ENCODE measurements around the gene ABCB10.

Gene ABCB10

DNA sequence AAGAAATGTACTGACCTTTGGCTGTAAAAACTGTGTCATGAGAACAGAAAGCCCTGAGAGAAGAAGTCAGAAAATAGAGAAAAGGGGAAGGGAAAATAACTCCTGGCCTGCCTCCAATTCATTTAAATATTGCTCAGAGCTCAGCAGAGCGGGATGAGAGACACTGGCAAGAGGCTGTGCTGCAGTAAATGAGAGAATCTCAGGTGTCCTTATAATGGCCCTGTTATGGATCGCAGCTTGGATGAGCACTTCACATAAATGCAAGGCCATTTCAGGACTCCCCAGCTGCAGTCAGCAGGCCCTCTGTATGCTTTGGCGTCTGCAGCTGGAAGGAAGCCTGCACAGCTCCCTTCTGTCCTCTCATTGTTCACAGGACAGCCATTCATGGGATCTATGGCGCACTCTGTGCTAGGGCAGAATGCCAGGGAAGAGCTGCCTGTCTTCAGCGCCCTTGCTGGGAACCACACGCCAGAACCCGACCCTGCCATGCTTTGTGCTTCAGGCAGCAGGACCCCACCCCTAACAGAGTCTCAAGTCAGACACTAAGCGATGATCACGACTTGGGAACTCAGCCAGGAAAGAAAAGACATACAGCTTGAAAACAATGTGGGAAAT is 20.7 kb upstream of the ABCB10 start:
- Histone ChIP-seq H3K27ac (ENCODE audit: low read depth, low read length) (no peak overlapping the region), H3K36me3 (ENCODE audit: low read length) (no peaks in the 10 kb centered on the region), H2AFZ (ENCODE audit: low read depth, low read length, severe bottlenecking) (no peak overlapping the region), H3K27me3 (ENCODE audit: low read length) (no peaks in the 10 kb centered on the region), H3K9me3 (ENCODE audit: insufficient read depth, low read length) (no peaks in the 10 kb centered on the region), H3K4me2 (ENCODE audit: low read depth, low read length, poor library complexity, severe bottlenecking) (peak overlapping the region; percentile 27), H3K9ac (ENCODE audit: low read length) (no peak overlapping the region), H3K9me2 (replicated peaks; ENCODE audit: insufficient read depth, low read length) (no peaks in the 10 kb centered on the region), H4K20me1 (ENCODE audit: low read depth, low read length) (no peaks in the 10 kb centered on the region), H3K4me3 (ENCODE audit: insufficient read depth, low read length, poor library complexity, severe bottlenecking) (no peak overlapping the region), H3K79me2 (ENCODE audit: insufficient read depth, low read length) (no peaks in the 10 kb centered on the region), H3F3A (ENCODE audit: insufficient read depth) (no peaks in the 10 kb centered on the region)
- TF ChIP-seq, protein P1, sequence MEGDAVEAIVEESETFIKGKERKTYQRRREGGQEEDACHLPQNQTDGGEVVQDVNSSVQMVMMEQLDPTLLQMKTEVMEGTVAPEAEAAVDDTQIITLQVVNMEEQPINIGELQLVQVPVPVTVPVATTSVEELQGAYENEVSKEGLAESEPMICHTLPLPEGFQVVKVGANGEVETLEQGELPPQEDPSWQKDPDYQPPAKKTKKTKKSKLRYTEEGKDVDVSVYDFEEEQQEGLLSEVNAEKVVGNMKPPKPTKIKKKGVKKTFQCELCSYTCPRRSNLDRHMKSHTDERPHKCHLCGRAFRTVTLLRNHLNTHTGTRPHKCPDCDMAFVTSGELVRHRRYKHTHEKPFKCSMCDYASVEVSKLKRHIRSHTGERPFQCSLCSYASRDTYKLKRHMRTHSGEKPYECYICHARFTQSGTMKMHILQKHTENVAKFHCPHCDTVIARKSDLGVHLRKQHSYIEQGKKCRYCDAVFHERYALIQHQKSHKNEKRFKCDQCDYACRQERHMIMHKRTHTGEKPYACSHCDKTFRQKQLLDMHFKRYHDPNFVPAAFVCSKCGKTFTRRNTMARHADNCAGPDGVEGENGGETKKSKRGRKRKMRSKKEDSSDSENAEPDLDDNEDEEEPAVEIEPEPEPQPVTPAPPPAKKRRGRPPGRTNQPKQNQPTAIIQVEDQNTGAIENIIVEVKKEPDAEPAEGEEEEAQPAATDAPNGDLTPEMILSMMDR (IDR thresholded peaks at IDR 0.05; ENCODE audit: insufficient read depth, low read length, poor library complexity, severe bottlenecking), result no peak
- no peak for TF ChIP-seq EZH2phosphoT487 (conservative IDR thresholded peaks at IDR 0.05; ENCODE audit: low read length)

DNA sequence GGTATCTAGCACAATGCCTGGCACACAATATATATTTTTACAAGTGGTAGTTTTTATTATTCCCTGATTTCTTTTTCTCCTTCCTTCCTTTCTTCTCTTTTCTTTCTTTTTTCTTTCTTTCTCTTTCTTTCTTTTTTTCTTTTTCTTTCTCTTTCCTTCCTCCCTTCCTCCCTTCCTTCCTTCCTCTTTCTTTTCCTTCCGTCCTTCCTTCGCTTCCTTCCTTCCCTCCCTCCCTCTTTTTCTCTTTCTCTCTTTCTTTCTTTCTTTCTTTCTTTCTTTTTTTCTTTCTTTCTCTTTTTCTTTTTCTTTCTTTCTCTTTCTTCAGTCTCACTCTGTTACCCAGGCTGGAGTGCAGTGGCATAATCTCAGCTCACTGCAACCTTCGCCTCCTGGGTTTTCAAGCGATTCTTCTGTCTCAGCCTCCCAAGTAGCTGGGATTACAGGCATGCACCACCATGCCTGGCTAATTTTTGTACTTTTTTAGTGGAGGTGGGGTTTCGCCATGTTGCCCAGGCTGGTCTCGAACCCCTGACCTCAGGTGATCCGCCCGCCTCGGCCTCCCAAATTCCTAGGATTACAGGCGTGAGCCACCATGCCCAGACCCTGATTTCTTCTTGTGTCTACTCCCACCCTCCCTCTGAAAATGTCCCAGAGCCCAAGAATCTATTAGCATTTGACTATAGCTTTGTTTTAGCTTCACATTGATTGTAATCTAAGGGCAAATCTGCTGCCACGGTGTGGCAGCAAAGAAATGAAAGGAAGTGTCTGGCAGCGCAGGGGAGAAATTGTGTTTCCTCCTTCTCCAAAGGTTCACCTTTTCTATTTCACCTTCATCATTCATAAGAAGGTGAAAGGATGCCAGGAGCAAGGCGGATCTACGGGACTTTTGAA is 19.9 kb upstream of the ABCB10 start:
- Histone ChIP-seq H3K27me3 (ENCODE audit: low read length) (no peaks in the 10 kb centered on the region), H2AFZ (ENCODE audit: low read depth, low read length, severe bottlenecking) (no peak overlapping the region), H3K36me3 (ENCODE audit: low read length) (no peaks in the 10 kb centered on the region), H3K9me2 (replicated peaks; ENCODE audit: insufficient read depth, low read length) (no peaks in the 10 kb centered on the region), H4K20me1 (ENCODE audit: low read depth, low read length) (no peaks in the 10 kb centered on the region), H3F3A (ENCODE audit: insufficient read depth) (no peaks in the 10 kb centered on the region), H3K9me3 (ENCODE audit: insufficient read depth, low read length) (no peaks in the 10 kb centered on the region), H3K4me2 (ENCODE audit: low read depth, low read length, poor library complexity, severe bottlenecking) (peak overlapping the region; percentile 27), H3K79me2 (ENCODE audit: insufficient read depth, low read length) (no peaks in the 10 kb centered on the region), H3K4me3 (ENCODE audit: insufficient read depth, low read length, poor library complexity, severe bottlenecking) (no peak overlapping the region), H3K9ac (ENCODE audit: low read length) (no peak overlapping the region), H3K27ac (ENCODE audit: low read depth, low read length) (no peak overlapping the region)
- no peak for TF ChIP-seq EZH2phosphoT487 (conservative IDR thresholded peaks at IDR 0.05; ENCODE audit: low read length)
- TF ChIP-seq, protein P1 (IDR thresholded peaks at IDR 0.05; ENCODE audit: insufficient read depth, low read length, poor library complexity, severe bottlenecking), result no peak

DNA sequence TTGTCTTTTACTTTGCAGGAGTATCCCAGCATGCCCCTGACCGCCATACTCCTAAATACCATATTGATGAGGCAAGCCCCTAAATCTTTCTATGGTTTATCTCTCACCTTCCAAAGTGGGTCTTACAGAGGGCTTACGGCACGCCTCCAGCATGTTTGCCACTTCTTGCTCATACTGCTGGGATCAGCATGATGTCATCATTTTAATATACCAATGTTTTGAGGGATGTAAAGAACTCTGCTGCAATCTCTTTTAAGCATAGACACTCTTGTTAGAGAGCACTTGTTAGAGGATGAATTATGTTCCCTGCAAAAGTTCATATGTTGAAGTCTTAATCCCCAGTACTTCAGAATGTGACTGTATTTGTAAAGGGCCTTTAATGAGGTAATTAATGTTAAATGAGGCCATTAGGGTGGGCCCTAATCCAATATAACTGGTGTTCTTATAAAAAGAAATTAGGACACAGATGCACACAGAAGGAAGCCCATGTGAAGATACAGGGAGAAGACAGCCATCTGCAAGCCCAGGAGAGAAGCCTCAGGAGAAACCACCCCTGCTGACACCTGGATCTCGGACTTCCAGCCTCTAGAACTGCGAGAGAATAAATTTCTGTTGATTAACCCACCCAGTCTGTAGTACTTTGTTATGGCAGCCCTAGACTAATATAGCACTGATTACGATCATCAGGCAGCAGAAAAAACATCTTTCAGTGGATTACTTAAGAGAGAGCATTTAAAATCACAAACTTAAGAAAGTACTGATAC is 16.4 kb upstream of the ABCB10 start:
- Histone ChIP-seq H4K20me1 (ENCODE audit: low read depth, low read length) (no peaks in the 10 kb centered on the region), H3K9ac (ENCODE audit: low read length) (no peak overlapping the region), H3K79me2 (ENCODE audit: insufficient read depth, low read length) (no peaks in the 10 kb centered on the region), H3F3A (ENCODE audit: insufficient read depth) (no peaks in the 10 kb centered on the region), H3K9me3 (ENCODE audit: insufficient read depth, low read length) (no peaks in the 10 kb centered on the region), H3K36me3 (ENCODE audit: low read length) (no peaks in the 10 kb centered on the region), H2AFZ (ENCODE audit: low read depth, low read length, severe bottlenecking) (no peak overlapping the region), H3K27ac (ENCODE audit: low read depth, low read length) (no peak overlapping the region), H3K27me3 (ENCODE audit: low read length) (no peaks in the 10 kb centered on the region), H3K9me2 (replicated peaks; ENCODE audit: insufficient read depth, low read length) (no peaks in the 10 kb centered on the region), H3K4me3 (ENCODE audit: insufficient read depth, low read length, poor library complexity, severe bottlenecking) (no peak overlapping the region), H3K4me2 (ENCODE audit: low read depth, low read length, poor library complexity, severe bottlenecking) (no peak overlapping the region)
- TF ChIP-seq EZH2phosphoT487 (conservative IDR thresholded peaks at IDR 0.05; ENCODE audit: low read length), result no peak
- TF ChIP-seq, protein P1 (IDR thresholded peaks at IDR 0.05; ENCODE audit: insufficient read depth, low read length, poor library complexity, severe bottlenecking), result no peak

Measured in SU-DHL-6 (cell line).